DOHH2 (cell line): ENCODE data around the gene FAM234A.

Source experiments
- CTCF ChIP-seq: fragments of 200-600 bp; sonication (generic); IDR thresholded peaks from one replicate; pipeline ENCODE4 v1.5.1; 2014; ENCODE audit warnings: antibody characterized with exemption, mild to moderate bottlenecking, low read depth, low read length; ENCODE audit not compliant: poor library complexity, severe bottlenecking
- EZH2phosphoT487 ChIP-seq: fragments of 200-600 bp; sonication (generic); IDR thresholded peaks from 2 replicates; pipeline ENCODE4 v1.6.1; 2017; ENCODE audit warnings: borderline replicate concordance, mild to moderate bottlenecking, antibody characterized with exemption, low read length, moderate library complexity, mixed read lengths

GRCh38 chr16:185691-186090 lies 48.9 kb upstream of the FAM234A start:
- no peak for TF ChIP-seq CTCF
- no peak for TF ChIP-seq EZH2phosphoT487
